Stimulated activated CD8-positive, alpha-beta memory T cell treated with anti-CD3 and anti-CD28 coated beads, Interleukin-7, amount 100 ng/mL, for 24 hours (primary cell): ENCODE results near the gene ZNF143.
A peak's percentile ranks its signal among the peaks of the same experiment; 100 is the strongest.
"Not testable (repeated sequence)": the region's sequence is repeated elsewhere in the genome, so short reads cannot be mapped to it uniquely, and the experiment has no call there.

ENCODE experiments used
- DNase-seq: peaks from one replicate; pipeline ENCODE4 v3.0.0-alpha.2; 2020; ENCODE audit warnings: low read depth

The ZNF143 gene

DNA sequence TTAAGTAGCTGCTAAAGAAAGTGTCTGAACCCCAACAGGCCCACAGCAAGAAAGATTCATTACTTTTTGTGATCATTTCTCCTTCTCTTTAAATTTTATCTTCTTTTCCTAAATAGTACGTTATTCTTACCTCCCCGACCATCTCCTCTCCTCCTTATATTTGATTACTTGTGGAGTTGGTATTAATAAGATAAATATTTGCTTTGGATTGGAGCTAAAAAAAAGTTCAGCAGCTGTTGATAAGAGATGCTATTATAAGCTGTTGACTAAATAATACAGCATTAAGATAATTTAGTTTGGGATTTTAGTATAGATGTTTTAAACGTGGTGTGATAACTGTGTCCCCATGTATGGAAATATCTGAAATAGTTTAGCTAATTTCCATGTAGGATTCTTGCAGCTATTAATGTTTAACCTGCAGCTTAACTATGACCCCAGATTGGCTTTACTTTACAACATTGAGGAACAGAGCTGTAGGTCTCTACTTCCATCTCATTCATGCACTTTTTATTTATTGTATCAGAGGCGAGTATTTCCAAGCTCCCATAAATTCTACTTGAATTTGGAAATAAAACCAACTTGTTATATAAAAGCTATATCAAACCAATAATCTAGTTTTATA is 37.8 kb downstream of the ZNF143 start:
- DNase-seq: no peak

DNA sequence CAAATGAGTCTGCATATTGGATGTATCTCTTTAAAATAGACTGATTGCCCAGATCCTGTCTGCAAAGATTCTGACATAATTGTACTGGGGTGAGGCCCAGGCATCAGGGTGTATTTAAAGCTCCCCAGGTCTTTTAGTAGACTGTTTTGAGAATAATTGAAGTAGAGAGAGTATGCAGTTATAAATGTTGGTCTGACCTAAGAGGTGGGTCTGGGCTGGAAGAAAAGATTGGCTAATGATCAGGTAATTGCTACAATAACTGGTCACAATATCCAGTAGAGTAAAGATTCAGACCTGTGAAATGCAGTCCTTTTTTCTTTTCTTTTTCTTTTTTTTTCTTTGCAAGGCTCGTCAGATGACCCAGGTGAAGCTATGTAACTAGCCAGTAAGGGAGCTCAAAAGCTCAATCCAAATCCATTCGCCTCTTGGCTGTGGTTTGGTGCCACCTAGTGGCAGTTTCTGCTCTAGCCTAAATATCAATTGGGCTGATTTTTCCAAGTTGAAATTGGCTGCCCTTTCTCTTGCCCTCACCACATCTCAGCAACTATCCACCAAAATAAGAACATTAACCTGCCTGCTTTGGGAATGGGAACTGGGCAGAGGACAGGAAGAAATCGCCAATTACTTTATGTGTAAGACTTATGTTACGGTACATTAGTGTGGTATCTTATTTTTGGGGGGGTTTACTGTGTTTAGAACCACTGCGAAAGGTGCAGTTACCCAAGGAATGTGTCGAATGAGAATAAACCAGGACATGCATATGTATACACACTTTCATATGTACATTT is 45.9 kb downstream of the ZNF143 start:
- peak; percentile 60 for DNase-seq

DNA sequence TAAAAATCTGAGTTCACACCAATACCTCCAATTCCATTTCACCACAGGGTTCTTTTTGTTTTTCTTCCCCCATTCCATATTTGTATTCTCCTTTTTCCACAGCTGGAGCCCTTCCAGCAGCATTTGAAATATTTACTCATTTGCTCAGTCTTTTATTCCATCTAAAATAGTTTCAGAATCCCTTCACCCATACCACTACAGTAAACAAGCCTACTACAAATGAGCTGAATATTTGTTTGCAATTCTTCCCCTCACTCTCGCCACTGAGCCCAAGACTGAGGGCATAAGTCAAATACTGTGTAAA is 46.4 kb downstream of the ZNF143 start:
- no peak for DNase-seq

DNA sequence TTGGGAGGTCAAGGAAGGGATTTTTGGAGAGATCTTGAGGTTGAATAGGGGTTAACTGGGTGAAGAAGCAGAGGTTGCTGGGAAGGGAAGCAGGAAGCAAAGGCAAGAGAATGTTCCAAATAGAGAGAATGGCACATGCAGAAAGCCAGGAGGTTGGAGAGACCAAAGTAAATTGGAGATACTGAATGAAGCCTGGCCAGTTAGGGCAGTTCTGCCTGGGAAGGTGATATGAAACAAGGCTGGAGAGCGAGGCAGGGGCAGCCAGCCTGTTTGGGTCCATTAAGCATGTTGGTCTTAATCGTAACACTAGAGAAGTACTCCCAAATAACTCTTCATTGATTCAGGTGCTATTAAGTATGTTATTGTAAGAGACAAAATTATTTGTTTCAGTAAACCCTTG is 48.2 kb downstream of the ZNF143 start:
- no peak for DNase-seq

DNA sequence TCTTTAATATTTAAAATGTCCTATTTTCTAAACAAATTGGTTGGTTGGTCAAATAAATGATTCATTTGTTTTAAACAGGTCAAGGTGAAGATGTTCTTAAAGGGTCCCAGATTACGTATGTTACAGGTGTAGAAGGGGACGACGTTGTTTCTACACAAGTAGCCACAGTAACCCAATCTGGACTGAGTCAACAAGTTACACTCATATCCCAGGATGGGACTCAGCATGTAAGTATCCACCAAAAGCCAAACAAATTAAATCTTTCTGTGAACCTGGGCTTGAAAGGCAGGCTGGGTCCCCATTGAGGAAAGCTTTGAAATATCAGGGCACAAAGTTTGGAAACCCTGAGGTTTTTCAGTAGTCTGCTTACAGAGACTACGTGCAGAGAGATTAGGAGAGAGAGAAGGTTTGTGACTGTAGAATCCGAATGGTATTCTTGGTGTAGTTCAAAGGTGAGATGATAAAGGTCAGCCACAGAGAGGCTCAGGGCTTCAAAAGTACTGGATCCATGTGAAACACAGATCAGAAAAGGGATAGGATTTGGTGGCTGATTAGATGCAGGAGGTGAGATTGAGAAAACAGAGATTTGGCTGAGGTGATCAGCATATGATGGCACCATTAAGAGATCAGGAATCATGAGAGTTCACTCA is 51.7 kb downstream of the ZNF143 start:
- no peak for DNase-seq

DNA sequence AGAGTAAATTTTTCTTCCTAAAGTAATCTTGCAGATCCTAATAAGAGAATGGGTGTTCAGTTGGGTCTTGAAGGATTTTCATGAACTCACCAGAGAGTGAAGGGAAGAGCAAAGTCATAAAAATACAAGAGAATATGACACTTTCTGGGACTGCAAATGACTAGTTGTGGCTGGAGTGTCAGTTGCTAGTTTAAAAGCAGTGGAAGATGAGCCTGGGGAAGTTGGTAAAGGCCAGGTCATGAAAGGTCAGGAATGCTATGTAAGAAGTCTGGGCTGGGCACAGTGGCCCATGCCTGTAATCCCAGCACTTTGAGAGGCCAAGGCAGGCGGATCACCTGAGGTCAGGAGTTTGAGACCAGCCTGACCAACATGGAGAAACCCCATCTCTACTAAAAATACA is 53.8 kb downstream of the ZNF143 start:
- DNase-seq: not testable (repeated sequence)

DNA sequence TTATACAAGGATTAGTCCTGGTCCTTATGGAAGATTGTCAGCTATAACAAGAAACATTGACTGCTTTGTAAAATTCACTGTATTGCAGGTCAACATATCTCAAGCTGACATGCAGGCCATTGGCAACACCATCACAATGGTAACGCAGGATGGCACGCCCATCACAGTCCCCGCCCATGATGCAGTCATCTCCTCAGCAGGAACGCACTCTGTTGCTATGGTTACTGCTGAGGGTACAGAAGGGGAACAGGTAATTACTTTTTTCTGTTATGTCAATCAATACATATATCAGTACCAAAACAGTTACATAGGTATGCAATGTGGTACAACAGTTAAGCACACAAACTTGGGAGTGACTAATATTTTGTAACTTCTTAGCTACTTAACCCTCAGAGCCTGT is 55.3 kb downstream of the ZNF143 start:
- DNase-seq: no peak

DNA sequence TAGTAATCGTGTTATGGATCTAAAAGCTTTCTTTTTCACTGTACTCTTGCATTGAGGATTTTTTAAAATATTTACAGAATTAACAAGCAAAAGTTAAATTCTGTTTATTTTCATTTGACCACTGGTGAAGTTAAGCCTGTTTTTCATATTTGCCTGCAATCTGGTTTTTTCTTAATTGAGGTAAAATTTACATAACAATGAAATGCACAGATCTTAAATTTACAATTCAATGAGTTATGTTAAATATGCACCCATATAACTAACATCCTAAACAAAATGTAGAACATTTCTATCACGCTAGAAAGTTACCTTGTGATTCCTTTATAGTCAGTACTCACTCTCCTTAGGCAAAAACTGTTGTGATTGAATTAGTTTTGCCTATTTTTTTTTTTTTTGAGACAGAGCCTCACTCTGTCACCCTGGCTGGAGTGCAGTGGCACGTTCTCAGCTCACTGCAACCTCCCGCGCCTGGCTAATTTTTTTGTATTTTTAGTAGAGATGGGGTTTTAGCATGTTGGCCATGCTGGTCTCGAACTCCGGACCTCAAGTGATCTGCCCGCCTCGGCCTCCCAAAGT is 58.1 kb downstream of the ZNF143 start:
- DNase-seq: no peak

DNA sequence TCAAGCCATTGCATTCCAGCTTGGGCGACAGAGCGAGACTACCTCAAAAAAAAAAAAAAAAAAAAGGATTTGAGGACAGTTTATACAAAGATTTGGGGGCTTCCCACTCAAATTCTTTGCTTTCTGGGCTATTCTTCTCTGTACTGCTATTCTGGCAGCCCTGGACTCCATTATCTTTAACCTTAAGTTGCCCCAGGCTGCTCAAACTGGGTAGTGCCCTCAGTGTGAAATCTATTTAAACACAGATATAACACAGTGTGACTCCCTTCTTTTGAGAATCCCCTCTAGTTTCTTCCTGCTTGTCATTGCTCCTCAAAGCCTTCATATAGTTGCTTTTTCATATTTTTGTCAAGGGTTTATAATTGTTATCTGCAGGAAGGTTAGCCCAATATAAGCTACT is 63.2 kb downstream of the ZNF143 start:
- no peak for DNase-seq

DNA sequence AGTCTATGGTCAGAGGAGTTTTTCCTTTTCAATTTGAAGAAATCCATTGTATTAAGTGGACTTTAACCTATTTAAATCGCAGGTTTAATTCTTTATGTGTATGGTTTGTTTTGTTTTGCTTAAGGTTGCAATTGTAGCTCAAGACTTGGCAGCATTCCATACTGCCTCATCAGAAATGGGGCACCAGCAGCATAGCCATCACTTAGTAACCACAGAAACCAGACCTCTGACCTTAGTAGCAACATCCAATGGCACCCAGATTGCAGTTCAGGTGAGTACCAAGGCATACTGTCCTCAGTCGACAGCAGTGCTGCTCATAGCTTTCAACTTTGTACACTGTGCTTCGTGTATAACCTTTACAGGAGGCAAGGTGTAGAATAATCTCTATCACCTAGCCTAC is 64.3 kb downstream of the ZNF143 start:
- DNase-seq: no peak

DNA sequence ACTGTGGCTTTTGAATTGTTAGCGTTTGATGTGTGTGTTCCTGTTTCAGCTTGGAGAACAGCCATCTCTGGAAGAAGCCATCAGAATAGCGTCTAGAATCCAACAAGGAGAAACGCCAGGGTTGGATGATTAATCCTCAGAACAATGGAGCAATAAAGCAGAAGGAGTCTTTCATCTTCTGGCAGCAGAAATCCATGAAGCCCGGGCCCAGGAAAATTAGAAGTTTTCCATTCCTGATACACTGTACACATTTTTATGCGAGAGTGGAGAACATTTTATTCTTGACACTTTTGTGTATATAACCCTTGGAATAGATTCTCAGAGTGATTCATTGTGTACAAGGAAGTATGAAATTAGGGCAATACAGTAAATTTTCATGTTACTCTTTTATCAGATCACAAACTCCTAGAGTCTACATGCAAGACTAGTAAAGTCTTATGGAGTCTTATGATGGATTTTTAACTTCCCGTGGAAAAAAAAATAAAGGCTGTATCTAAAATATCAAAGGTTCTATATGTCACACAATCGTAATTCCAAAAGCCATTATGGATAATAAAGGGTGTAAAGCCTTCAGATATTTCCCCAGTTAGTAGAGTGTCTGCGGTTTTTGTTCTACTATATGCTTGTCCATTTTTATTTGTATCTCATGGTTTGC is 66.8 kb downstream of the ZNF143 start:
- DNase-seq: no peak

DNA sequence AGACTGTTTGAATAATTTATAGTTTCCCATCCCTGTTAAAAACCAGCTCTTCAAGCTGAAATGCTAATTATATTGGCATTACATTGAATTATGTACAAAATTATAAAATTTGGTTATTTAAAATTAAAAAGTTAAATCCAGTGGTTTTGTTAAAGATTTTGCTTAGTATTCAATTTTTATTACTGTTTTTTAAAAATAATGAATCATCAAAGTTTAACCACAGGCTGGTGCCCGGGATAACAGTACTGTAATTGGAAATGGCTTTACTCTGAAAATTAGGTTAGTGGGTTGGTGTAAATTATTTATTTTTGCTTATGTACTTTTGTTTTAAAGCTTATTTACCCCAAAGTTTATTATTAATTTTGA is 67.3 kb downstream of the ZNF143 start:
- no peak for DNase-seq

DNA sequence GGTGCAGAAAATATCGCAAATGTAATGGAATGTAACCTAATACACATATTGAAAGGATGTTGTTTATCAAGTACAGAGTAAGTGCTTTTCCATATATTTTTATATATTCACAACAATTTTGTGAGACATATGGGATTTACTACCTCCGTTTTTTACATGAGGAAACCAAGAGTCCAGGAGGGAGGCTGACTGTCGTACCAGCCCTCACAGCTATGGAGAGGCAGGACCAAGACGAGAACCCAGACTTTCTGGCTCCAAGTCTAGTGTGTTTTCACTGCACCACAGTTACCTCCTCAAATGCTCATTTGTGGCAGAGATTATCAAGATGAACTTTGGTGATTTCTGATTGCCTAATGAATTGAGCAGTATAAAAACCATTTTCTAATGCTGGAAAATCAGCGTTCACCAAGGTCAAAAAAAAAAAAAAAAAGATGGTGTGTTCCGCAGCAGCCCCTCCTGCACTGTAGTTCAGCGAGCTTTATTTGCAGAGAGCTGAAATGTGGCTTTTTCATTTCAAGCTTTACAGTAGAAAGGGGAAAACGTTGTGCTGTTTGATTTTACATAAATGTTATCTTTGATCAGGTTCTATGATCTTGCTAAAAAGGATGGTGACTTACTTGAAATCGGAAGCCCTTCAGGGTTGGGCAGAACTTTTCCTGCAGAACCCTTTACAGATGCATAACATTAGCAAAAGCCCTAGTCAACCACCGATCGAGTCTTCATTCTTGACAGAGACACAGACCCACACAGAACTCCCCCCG is 67.9 kb downstream of the ZNF143 start:
- no peak for DNase-seq

DNA sequence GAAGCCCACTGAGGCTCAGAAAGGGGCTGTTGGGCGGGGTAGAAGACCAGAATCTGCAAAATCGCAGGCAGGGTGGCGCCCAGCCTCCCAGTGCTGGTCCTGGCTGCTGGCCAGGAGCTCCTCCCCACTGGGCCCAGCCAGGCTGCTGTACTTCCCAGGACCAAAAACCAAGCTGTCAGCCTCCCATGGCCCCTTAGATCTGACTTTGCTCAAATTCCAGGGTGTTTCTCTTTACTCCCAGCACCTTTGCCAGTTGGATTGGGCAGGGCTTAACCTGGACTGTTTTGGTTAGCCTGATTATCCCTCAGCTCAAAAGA is 68.5 kb downstream of the ZNF143 start:
- DNase-seq: no peak

DNA sequence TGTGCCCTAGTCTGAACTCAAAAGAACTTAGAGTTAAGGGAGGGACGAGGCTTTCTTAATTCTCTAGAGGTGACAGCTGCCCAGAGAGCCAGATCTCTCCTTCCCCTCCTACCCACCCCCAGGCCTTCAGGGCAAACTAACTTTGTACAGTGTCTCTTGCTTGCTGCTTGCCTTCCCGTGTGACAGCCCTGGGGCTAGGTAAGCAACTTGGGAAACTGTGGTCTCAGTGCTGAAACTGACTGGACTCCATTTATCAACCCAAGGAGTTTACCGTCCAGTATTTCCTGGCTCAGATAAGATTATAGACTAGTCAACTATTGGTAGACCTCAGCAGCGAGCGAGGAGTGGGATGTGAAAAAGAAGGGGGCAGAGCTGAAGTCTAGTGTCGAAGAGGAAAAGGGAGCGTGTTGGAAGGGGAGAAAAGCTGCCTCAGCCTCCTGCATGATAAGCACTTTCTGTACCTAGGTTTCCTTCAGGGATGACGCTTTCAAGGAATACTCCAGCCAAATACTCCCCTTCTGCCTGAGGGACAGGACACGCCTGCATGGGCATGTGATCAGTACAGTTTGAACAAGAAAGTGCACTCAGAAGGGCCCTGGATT is 69.3 kb downstream of the ZNF143 start:
- no peak for DNase-seq

DNA sequence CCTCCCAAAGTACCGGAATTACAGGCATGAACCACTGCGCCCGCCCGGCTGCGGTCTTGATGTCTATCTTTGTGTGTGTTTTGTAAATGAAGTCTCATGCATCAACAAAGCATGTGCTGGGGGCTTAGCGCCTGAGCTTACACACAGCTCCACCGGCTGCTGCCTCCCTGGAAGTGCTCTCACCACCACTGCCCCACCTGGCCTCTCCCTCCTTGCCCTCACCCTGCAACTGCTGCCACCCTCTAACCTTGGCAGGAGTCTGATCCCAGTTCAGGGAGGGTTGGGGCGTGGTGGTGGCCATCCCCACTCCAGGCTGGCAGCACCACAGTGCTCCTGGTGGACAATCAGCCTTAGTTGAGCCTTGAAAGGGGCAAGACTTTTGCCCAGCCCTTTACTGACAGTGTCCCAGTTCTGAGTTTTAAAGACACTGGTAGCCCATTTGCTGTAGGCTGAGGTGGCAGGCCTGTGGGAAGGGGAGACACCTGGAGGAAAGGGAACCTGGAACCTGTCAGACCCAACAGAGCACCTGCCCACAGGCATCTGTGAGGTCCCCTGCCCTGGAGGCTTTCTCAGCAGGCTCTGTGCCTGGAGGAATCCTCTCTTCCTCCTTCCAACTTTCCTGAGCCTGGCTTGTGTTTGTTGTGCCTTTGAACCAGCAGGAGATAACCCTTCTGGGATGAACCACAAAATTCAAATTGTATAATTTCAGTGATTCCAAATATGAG is 70.3 kb downstream of the ZNF143 start:
- no peak for DNase-seq

DNA sequence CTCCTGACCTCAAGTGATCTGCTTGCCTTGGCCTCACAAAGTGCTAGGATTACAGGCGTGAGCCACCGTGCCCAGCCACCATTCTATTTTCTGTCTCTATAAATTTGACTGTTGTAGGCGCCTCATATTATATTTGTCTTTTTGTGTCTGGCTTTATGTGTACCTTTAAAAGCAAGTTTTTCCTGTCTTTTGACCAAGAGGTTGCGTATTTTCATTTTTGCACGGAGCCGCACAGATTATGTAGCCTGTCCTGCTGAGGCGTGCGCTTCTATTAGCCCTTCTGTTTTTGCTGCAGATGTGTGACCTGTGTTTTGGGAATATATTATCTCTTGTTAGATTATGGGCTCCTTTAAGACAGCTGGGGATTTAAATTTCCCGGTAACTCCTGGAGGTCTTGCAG is 72.2 kb downstream of the ZNF143 start:
- no peak for DNase-seq

DNA sequence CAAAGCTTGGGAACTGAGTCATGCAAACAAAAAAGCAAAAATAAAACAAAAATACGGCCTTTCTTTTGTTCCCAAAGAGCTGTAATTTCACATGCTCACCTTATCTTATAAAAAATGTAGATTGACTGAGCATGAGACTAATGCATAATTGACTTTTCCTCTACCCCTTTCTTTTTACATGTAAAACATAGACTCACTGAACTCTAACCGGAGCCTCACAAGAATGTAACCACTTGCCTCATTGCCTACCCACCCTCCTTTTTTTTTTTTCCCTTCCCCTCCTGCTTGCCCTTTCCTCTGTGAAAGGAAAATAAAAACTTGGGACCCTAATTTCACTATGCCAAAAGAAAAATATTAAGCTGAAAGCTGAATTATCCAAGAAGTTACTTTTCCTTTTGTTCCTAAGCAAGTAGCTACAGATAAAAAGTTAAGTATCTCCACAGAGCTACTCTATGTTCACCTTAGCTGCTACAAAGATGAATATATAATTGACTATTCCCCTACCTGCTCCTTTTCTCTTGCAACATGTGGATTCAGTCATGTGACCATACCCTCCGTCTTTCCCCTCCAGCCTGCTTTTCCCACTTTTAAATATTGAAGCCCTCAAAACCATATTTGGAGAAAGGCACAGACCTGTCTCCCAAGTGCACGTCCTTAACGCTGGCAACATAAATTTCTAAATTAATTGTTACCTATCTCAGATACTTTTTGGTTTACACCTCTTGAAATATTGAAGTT is 73.1 kb downstream of the ZNF143 start:
- DNase-seq: no peak

DNA sequence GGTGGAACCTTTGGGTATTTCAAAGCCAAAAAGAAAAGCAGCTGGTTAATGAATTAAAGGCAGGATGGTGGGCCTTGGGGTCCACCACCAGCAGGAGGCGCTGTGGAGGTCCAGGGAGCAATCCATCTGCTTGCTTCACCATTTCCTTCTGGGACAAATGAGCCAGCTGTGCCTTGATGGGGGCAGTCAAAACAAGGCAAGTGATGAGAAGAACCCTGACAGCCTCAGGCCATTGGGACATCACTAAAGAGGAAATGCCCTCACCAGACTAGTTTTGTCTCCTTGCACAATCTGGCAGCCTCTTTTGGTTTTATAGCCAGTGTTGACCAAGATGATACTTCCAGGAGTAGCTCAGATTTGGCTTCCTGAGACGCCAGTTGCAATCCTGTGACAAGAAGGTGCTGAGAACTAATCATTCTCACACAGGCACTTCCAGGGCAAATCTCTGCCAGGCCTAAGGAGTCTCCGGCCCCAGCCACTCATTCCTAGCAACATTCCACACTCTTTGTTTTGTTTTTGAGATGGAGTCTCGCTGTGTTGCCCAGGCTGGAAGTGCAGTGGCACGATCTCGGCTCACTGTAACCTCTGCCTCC is 74.5 kb downstream of the ZNF143 start:
- DNase-seq: peak; percentile 73

DNA sequence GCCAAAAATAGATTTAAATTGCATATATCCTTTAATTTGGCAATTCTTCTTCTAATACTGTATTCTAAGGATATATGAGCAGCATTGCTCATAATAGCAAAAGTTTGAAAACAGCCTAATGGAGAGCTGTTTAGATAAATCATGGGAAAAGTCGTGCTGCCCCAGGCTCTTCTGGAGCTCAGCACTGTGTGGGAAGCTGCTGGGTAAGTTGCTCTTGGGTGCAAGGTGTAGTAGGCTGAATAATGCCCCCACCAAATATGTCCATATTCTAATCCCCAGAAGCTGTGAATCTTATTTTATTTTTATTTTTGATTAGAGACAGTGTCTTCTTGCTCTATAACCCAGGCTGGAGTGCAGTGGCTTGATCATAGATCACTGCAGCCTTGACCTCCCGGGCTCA is 77.7 kb downstream of the ZNF143 start:
- DNase-seq: no peak
